NCI-H2196 (cell line): ENCODE data around the gene DAAM2.
A peak's percentile ranks its signal among the peaks of the same experiment; 100 is the strongest.

ENCODE experiments used
- DNase-seq: peaks from one replicate; lab custom pipeline; 2025; ENCODE audit not compliant: unreplicated experiment; lab: John Stamatoyannopoulos, UW

DAAM2 gene

DNA sequence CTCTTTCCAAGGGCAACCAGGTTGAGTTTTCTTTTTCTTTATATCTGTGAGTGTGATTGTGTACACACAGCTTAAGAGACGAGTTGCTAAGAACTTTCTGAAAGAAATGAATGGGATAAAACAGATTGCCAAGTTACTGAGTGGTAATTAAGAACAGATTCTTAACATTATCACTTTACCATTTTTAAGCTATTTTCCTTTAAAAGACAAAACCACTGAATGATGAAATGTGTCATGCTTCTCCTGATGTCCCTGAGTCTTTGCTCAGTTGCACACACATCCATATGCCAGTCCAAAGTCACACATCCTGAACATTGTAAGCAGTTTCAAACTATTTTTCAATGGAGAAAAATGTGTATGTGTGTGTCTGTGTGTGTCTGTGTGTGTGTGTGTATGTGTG, 5.5 kb upstream of the DAAM2 start:
- no peak for DNase-seq

DNA sequence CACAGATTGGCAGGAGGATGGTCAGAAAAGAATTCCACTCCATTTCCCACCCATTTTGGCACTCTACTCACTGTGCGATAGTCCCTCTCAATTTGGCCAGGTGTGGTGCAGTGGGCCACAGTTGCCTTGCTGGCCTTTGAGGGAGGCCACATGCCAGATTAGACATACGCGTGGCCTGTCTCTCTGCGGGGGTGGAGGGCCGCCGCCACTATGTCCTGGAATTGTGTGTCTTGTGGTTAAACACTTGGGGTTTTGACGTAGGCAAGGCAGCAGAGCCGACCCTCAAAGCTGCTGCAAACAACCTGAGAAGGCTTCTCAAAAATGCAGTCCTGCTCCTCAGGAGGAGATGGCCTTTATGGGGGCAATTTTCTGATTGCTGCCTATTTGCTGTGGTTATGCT, 4.9 kb upstream of the DAAM2 start:
- DNase-seq: no peak

DNA sequence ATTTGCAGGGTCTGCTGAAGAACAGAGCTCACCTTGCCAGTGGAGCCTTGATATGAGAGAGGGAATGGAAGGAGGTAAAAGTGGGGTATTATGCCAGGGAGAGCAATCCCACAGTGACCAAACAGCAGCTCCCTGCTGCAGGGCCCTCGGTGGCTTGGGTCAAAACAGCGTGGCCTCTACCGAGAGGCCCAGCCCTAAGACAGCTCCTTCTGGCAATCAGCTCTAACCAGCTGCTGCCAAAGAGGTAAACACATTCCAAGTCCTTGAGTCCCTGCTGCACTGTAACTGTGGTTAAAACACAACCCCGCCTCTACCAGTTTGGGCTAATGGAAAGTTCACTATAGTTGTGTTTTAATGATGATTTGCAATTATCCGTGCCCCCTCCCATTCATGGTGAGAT, 1.4 kb upstream of the DAAM2 start:
- no peak for DNase-seq

DNA sequence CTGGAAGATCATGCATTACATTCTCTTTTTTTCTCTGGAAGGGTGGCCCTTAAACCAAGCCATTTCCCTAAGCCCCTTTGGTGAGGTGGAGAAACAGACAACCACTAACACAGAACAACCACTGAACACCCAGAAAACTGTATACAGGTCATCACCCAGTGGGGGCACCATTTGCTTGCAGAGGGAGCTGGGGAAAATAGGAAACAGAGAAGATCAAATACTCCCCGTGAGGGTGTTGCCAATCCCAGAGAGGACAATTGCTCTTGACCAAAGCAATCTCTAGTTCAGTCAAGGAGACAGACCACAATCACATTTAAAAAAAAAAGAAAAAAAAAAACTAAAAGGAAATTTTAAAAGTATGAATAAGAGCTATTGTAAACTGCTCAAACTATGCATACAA, 865 bp upstream of the DAAM2 start:
- DNase-seq: no peak

DNA sequence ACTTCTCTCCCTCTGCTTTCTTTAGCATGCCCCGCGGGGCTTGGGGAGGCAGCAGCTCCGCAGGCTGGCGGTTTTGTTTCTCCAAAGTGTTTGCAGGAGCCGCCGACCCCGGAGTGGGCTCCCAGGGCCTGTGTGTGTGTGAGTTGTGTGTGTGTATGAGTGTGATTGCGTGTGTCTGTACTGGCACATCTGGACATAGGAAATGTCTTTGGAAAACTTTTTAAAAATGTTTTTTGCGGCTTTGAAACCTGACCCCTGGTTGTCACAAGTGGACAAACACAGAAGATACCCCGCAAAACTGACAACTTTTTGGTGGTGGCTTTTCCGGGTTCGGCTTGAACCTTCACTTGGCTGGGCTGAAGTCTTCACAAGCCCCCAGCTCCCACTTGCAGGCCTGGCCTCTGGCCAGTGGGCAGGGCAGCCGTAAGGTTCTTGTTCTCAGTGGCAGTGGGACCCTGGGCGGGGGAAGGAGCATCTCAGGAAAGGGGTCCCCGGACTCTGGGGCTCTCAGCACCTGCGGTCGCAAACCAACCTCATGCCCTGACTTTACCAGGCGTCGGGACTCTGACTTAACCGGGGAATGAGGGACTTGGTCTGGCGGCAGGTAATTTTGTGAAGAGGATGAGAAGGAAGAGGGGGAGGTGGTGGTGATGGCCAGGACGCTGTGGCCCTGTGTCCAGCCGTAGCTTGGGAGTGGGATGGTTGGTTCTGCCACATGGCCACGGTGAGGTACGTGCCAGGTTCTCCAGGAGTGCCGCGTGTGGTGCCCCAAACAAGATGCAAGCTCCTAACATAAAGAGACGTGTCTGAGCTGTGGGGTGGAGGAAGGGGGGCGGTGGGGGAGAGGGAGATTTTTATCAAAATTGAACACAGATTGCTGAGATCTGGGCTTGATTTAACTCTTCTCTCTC, 619 bp downstream of the DAAM2 start:
- DNase-seq: no peak

DNA sequence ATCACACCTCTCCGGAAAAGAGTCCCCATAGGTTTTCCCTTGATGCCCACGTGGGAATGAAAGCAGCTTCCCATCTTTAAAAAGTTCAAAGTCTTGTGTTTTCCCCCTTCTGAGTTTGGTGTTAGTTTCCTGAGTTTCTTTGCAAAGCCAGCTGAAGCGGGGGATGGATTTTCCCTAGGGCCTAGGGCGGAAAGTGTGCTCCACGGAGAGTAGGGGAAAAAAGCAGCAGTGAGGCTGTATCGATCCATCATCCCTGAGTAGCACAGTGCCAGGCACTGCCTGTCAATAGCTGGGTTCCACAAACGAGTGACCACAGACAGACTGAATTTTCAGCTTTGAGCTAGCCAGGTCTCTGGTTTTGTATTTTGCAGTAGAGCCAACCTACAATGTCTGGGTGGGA, 1.3 kb downstream of the DAAM2 start:
- DNase-seq: no peak

DNA sequence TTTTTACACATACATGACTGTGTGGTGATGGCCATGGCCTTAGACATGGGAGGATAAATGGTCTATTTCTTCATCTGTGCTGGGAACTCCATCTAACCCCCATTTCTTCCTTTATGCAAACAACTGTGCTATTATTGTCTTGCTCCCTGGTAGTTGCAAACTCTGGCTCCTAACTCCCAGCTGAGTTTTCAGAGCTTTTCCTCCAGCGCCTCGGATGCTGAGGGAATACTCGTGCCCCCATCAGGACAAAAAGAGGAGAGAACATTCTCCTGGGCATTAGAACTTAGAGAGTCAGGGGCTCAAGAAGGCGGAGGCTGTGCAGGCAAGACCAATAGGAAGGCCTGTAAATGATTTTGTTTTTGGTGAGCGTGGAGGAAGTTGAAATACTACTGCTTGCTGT, 2.1 kb downstream of the DAAM2 start:
- no peak for DNase-seq

DNA sequence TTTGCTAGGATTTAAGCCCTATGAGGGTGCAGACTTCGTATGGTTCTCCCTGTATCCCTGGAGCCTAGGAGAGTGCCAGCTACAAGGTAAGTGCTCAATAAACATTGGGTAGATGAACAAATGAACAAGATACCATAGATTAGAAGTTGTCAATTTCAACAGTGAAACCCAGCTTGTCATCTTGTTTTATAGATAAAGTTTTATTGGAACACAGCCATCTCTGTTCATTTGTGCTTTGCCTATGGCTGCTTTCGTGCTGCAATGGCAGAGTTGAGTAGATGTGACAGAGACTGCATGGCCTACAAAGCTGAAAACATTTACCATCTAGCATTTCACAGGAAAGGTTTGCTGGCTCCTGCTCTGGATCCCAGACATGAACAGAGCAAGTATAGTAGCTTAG, 5.6 kb downstream of the DAAM2 start:
- DNase-seq: no peak

DNA sequence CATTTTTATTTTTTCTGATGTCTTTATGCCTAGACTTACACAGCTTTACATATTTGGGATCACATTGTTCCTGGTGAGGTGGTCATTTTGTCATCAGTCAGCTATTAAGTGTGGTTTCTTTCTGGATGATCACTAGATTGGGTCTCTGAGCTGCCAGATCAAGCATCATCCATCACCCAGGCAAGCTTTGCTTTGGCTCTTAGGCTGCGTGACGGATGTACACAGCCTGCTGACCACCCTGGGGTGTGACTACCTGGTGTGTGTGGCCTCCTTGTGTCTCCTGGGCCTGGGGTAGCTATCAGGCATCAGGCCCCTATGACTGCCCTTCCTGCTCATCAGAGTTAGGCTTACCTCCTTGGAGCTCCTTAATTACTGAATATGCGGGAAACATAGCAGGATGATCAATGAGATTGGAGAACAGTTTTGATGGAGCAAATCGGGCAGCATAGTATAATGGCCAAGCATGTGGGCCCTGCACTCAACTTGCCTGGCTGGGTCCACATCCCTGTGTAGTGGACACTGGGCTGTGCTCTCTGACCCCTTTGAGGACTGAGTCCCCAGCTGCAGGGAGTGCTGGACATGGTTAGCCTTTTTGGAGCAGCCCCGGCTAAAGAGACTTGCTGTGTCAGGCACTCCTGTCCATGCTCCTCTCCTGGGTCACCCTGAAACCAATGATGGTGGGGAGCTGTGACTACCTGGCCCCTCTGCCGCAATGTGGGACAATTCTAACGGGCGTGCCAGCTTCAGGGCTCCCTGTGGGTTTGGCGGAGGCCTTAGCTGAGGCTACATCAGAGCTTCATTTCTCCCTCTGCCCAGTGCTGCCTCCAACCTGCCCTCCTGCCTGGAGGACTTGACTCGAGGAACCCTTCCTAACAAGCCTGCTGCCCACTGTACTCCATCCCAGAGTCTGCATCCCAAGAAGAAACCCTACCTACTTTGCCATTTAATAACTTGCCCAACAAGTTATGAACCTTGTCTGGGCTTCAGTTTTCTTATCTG, 8.2 kb downstream of the DAAM2 start:
- no peak for DNase-seq

DNA sequence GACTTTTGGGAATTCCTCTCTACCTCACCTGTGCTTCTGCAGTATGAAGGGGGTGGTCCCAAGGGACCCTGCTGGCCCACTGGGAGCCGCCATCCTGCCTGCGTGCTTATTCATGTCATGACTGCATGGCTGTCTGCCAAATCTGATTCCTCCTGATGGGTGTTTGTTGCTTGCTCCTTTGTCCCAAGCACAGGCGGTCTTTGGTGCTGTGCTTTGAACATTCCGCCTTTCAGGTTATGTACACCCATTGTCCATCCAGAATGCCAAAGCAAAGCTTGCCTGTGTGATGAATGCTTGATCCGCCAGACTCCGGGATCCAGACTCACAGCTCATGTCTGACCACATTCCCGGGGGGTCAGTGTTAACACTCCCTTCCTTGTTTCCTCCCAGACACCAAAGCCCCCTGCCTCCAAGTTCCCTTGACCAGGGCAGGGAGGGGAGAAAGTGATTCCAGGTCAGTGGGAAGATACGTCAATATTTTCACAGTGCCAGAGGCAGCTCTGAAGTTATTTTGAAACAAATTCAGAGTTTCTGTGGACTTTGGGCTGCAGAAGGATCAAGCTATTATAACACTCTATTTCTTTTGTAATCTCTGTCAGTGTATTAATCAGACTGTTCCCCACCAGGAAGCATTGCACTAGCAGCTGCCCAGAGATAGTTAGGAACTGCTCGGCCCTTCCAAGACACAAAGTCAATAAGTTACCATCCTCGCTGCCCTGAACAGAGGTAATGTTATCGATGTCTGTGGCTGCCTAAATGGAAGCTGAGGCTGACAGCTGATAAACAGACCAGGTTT, 9.5 kb downstream of the DAAM2 start:
- DNase-seq: no peak

DNA sequence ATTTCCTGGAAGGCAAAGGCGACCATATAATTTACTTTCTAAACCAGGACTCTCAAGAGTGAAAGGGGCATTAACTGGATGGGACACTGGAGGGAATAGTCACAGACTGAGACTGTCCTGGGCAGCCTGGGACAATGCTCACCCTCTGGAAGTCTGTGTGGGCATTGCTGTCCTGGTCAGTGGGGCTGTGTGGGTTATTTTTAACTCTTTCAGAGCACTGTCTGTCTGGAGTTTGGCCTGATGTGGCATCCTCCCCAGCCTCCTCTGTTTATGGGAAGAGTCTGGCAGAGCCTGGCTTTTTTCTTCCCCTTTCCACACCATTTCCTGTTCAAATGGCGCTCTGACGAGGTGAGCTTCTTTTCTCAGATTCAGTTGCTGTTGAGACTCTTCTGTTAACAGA, 11.7 kb downstream of the DAAM2 start:
- no peak for DNase-seq

DNA sequence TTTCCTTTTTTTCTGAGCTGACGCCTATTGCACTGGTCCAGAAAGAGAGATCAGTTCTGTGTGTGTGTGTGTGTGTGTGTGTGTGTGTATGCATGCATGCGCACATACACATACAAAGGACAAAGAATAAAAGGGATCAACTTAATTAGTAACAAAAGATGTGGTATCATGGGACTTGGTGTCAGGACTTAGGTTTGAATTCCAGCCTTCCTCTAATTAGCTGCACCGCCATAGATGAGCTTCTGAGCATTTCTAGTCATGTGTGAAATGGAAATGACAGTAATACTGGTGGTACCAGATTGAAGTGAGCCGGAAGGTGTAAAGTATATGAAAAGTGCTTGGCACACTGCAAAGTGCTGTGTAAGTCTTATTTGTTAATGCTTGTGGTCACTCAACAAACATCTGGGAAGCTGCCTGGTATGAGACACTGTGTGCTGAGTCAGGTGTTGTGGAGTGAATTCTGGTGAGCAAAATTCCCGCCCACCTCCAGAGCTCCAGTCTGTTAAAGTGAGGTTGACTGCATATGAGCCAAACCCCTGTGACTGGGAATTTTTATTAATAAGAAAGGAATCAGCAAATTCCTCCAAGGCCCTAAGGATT, 12.4 kb downstream of the DAAM2 start:
- DNase-seq: no peak

DNA sequence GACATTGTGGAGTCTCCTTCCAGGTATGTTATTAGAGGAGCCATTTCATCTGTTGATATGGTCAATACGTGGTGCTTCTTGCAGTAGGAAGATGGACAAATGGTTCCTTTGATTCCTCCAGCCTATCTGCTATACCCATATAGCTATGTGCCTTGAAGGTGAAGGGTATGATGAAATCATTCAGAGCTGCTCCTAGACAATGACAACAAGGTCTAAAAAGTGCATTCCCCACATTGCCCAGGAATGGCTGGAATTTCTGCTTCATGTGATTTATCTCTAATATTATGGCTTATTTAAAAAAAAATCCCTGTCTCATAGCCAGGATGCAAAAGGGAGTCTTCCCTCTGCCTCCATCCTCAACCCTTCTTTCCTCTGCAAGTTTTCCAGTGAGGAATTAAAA, 14.1 kb downstream of the DAAM2 start:
- DNase-seq: no peak

DNA sequence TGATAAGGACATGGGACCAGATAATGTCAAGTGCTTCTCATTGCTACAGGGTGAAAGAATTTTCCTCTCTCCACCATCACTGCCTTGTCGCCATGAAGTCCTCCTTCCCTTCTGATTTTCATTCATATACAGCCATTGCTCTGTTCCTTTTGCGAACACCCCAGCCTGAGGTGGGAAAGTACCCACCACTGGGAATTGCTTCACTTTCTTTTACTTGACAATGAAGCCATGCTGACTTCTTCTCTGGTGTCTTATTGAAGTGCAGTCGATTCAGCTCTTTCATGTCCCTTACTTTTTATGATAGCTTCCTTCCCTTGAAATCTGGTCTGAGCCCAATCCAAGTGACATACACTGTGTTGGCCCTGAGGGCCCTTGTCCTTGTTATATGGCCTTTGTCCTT, 16.2 kb downstream of the DAAM2 start:
- no peak for DNase-seq

DNA sequence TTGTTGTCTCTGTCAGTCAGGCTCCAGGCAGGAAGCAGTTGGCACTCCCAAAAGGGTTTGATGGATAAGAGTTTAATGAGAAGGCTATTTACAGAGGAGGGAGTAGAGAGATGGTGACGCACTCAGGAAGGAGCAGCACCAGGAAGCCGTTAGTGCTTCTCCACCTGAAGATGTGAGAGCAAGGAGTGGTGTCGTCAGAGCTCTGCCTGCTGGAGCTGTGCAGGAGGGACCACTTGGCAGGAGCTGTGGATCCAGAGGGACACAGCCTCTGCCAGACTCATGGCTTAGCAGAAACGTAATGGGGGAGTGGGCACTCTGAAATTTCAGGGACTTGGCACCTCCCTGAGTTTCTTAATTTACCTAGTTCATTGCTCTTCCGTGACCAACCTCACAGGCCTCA, 16.8 kb downstream of the DAAM2 start:
- DNase-seq: no peak

DNA sequence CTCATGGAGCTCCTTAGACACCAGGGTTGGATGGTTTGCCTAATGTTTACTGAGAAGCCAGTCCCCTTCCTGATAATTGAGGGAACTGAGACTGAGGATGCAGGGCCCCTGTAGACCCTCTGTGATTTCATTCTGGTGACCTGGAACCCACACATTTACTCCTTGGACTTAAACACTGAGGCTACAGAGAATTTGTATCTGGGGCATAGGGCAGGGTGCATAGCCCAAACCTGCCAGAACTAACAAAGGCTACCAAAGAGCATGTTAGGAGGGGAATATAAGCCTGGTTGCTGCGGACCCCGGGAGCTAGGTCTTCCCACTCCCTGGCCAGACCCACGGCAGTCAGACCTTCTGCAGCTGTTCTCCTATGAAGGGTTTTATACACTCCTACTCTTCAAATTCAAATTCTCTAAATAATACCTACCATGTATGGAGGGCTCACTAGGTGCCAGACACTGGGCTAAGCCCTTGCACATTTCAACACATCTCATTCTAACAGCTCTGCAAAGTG, 19.7 kb downstream of the DAAM2 start:
- DNase-seq: no peak

DNA sequence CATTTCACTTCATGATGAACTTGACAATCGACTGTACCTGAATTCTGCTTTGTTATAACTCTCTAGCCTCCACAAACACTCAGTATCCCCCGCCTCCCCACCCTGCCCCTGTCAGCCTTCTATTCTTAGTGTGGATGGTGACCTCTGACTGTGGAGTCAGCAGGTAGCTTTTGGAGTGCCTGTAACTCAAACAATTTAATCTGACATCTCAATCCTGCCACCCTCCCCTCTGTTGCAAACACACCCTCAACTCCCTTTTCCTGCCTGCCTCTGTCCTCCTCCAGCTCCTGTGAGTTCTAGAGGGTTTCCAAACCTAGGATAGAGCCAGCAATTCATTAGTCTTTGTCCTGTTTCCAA, 20.3 kb downstream of the DAAM2 start:
- DNase-seq: no peak

DNA sequence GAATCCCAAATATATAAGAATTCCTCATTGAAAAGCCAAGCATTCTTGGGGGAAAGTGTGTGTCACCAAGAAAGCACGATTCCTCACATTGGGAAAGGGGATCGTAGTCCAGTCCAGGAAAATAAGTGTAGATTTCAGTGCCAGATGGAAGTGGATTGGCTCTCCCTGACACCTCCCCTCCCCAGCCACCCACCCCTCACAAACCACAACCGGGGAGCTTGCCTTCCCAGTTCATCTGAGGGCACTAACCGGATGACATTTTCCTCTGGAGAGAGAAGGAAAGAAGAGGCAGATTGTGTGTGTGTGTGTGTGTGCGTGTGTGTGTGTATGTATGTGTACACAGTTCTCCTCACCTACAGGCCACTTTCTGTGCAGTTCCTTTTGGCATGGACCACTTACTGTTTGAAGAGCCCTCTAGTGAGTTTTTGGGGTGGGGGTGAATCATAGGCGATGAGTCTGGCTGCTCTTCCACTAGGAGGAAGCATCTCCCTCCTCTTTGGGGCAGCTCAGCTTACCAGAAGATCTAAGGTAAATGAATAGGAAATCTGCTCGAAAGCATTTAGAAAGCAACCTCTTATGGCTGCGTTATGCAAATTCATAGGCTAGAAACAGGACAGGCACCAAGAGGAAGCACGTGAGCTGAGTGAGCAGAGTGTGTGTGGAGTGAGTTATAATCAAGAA, 20.8 kb downstream of the DAAM2 start:
- peak; percentile 32 for DNase-seq

DNA sequence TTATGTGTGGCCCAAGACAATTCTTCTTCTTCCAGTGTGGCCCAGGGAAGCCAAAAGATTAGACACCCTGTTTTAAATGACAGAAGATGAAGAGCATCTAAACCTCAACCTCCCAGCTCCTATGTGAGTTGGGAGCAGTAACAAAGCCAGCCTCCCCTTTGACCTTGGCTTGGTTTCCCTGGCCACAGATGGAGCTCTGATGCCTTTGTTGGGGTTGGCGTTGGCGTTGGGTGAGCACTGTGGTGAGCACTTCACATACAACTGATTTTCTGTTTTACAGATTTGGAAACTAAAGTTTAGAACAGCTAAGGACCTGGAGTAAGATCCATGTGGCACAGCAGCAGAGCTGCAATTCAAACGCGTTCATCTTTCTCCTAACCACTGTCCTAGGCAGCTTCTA, 22.1 kb downstream of the DAAM2 start:
- no peak for DNase-seq

DNA sequence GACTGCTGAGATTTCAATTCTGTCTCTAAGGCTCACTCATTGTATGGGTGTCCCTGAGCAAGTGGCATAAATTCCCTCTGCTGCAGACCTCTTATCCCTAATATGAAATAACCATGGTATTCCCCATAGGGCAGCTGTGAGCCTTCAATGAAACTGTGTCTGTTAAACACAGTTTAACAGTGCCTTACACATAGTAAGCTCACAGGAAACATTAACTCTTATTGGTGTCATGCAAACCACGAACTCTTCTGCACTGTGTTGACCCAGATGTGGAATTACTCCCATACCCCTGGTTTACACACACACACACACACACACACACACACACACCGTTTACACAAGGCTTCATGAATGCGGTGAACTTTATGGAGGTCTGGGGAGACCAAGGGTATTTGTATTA, 23.2 kb downstream of the DAAM2 start:
- DNase-seq: no peak
